Brain microvascular endothelial cell (primary cell): Measurements from ENCODE around the gene MAP2K1.

Source experiments
- DNase-seq: peaks from one replicate; pipeline ENCODE4 v3.0.0-alpha.2; 2020
- H3K27ac ChIP-seq: fragments of 250-450 bp; sonication (Bioruptor Pico); 2 replicates; pipeline ENCODE4 v1.5.1; 2020; ENCODE audit warnings: mild to moderate bottlenecking, moderate library complexity
- H3K27me3 ChIP-seq: fragments of 250-450 bp; sonication (Bioruptor Pico); replicated peaks from 2 replicates; pipeline ENCODE4 v1.5.1; 2020; ENCODE audit warnings: mild to moderate bottlenecking
- H3K36me3 ChIP-seq: fragments of 250-450 bp; sonication (Bioruptor Pico); replicated peaks from 2 replicates; pipeline ENCODE4 v1.5.1; 2020; ENCODE audit warnings: mild to moderate bottlenecking
- H3K4me3 ChIP-seq: 2 replicates; pipeline ENCODE4 v1.5.1; 2011; ENCODE audit warnings: low read depth, mild to moderate bottlenecking, control low read depth, low read length, moderate library complexity
- in situ Hi-C: cut with HindIII; loops from 2 replicates; pipeline ENCODE4 v1.10.0; 2017; ENCODE audit warnings: low sequenced_read_pairs, low pct_ligation_motif_present
- TF ChIP-seq, protein P1 (sequence below): IDR thresholded peaks from 2 replicates; pipeline ENCODE4 v1.5.1; 2011; ENCODE audit warnings: low read depth, mild to moderate bottlenecking, moderate library complexity, low read length, control low read depth, inconsistent platforms; ENCODE audit errors: missing control alignments

Gene MAP2K1

DNA sequence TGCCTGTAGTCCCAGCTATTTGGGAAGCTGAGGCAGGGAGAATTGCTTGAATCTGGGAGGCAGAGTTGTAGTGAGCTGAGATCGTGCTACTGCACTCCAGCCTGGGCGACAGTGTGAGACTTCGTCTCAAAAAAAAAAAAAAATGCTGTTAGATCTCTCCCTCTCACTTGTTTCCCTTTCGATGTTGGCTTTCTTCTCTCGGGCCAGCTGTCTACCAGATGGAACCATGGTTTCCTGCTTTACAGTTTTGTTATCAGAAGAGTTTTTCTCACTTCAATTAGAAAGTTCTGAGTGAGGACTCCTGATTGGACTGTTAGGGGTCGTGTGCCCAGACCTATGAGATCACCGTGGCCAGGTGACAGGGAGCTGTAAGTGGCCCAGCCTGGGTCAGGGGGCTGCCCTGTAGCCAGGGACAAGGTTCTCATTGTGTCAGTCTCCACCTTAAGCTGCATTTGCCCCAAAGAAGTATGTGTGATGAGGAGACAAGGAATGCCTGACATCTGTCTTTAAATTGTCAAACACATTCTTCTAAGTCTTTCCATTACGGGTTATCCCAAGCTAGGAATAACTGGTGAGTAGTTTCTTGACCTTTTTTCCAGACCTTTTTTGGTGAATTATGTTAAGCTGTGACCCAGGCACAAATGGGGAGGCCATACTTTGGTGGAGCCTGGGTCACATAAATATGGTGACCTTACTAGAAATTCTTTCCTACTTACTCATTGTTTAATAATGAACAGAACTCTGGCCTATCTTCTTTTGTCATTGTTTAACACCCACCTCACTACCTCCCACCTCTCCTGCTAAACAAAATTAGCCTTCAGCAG, 85.7 kb downstream of the MAP2K1 start:
- TF ChIP-seq, protein P1, sequence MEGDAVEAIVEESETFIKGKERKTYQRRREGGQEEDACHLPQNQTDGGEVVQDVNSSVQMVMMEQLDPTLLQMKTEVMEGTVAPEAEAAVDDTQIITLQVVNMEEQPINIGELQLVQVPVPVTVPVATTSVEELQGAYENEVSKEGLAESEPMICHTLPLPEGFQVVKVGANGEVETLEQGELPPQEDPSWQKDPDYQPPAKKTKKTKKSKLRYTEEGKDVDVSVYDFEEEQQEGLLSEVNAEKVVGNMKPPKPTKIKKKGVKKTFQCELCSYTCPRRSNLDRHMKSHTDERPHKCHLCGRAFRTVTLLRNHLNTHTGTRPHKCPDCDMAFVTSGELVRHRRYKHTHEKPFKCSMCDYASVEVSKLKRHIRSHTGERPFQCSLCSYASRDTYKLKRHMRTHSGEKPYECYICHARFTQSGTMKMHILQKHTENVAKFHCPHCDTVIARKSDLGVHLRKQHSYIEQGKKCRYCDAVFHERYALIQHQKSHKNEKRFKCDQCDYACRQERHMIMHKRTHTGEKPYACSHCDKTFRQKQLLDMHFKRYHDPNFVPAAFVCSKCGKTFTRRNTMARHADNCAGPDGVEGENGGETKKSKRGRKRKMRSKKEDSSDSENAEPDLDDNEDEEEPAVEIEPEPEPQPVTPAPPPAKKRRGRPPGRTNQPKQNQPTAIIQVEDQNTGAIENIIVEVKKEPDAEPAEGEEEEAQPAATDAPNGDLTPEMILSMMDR, result no peak
- in situ Hi-C loops, result no loop called here
- no peak overlapping the region for H3K4me3 ChIP-seq

DNA sequence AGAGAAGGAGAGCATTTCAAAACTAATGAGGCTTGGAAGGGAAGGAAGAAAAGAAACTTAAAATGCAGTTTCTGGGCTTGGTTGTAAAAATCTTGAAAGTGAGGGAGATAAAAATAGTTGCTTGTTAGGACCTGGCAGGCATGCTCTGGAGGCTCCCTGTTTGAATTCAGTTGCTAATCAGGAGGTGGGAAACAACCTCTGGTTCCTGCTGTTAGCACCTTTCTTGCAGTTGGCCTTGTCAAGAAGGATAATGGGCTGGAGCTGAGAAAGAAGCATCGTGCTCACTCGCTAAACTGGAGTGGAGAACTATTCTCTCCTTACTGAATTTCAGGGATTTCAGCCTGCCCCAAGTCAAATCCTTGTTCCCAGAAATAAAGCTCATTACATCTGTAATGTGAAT, 87.4 kb downstream of the MAP2K1 start:
- in situ Hi-C loops, result no loop called here
- no peak overlapping the region for H3K4me3 ChIP-seq
- no peak overlapping the region for H3K27ac ChIP-seq
- TF ChIP-seq, protein P1, result no peak
- H3K36me3 ChIP-seq, result no peaks in the 10 kb centered on the region
- DNase-seq, result no peak
- H3K27me3 ChIP-seq, result no peaks in the 10 kb centered on the region

More for the DNA sequence above, 85.7 kb downstream of the MAP2K1 start:
- Histone ChIP-seq H3K27ac (no peak overlapping the region), H3K36me3 (no peaks in the 10 kb centered on the region), H3K27me3 (no peaks in the 10 kb centered on the region)
- DNase-seq, result no peak

DNA sequence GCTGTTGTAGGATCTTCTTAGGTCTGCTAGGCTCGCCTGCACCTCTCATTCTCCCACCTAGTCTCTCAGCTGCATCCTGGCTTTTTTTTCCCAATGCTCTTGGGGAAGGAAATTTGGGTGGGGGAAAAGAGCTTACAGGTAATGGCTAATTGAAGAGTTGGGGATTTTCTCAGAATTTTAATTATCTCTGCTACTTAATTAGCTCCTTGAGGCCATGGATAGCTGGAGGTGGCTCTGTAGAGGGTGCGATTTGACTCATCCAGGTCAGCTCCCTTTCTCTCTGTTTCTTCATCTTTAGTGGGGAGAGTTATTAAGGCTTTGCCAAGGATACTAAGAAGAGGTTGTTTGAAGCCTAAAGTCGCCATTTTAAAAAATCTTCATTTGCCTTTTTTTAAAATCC, 88.3 kb downstream of the MAP2K1 start:
- TF ChIP-seq, protein P1, result no peak
- in situ Hi-C loops, result no loop called here
- H3K4me3 ChIP-seq, result no peak overlapping the region
- DNase-seq, result no peak
- H3K27me3 ChIP-seq, result no peaks in the 10 kb centered on the region
- no peak overlapping the region for H3K27ac ChIP-seq
- no peaks in the 10 kb centered on the region for H3K36me3 ChIP-seq

DNA sequence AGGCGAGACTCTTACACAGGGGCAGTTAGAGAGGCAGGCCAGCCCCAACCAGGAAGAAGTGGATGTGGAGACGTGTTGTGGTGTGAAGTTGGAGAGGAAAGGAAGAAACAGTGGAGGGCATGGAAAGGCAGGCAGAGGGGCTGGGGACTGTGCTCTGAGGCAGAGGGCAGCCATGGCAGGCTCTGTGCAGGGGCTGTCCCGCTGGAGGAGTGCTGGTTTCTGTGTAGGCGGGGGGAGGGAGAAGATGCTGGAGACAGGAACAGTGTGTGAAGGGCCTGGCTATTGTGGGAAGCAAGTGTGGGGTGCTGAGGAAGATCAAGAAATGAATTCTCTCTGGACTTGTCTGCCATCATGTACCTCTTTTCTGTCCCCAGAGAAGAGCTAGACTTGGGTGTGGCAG, 89.8 kb downstream of the MAP2K1 start:
- Histone ChIP-seq H3K36me3 (peaks cover 2% of the 10 kb centered on the region), H3K27ac (no peak overlapping the region), H3K27me3 (no peaks in the 10 kb centered on the region), H3K4me3 (no peak overlapping the region)
- no peak for DNase-seq
- TF ChIP-seq, protein P1, result no peak
- in situ Hi-C loops, result no loop called here

DNA sequence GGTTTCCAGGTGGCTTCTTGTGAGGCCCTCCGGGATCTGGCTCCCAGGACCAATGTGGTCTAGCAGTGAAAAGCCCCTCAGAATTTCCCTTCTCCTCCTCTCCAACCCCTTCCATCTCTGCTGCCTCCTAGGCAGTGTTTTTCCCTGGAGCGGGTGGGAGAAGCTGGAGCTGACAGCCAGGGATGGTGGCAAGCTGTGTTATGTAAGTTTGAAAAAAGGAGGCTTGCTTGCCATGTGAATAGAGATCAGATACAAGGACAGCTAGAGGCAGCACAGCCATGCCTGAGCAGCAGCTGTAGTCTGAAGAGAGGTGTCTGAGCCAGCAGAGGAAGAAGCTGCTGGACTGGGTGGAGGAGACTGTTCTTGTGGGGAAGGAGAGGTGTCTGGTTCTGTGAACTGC, 90.3 kb downstream of the MAP2K1 start:
- TF ChIP-seq, protein P1, result no peak
- in situ Hi-C loops, result no loop called here
- Histone ChIP-seq H3K27ac (no peak overlapping the region), H3K36me3 (peaks cover 7% of the 10 kb centered on the region), H3K27me3 (no peaks in the 10 kb centered on the region), H3K4me3 (no peak overlapping the region)
- no peak for DNase-seq

DNA sequence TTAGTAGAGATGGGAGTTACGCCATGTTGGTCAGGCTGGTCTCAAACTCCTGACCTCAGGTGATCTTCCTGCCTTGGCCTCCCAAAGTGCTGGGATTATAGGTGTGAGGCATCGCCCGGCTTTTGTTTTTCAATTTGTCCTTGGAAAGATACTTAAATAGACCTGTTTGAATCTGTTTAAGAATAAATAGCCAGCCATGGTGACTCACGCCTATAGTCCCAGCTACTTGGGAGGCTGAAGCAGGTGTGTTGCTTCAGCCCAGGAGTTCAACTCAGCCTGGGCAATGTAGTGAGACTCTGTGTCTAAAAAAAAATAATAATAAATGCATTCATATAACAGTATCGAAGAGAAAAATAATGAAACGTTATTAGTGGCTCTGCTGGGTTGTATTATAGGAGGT, 93.6 kb downstream of the MAP2K1 start:
- in situ Hi-C loops, result no loop called here
- TF ChIP-seq, protein P1, result no peak
- Histone ChIP-seq H3K27me3 (no peaks in the 10 kb centered on the region), H3K27ac (no peak overlapping the region), H3K36me3 (peaks cover 15% of the 10 kb centered on the region), H3K4me3 (no peak overlapping the region)
- DNase-seq, result no peak
